ENCODE measurements around the gene FLT3.
A peak's percentile ranks its signal among the peaks of the same experiment; 100 is the strongest.

Gene FLT3

DNA sequence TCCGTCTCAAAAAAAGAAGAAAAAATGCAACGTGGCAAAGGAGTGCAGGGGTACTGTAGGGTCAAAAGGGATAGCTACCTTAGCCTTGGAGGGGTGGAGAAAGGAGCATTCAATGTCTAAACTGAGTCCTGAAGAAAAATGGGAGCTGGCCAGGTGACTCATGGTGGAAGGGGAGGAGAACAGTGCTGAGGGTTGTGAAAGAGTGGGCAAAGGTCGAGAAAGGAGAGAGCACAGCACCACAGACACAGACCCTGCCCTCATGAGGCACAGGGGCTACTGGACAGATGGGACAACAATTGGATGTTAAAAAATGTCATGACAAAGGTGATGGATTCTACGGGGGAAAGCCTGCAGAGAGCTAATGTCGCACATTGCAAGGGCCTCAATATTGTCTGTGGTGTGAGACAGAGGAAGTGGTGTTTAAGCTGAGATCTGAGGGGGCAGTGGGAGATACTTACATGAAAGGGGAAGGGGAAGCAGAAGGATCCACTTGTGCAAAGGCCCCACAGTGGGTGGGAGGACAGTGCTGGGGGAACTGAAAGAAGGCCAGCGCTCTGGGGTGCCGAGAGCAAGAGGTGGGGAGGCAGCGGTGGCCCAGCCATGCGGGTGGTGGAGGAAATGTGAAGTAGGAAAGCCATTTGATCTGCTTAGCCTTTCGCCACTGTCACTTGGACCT, 69.0 kb downstream of the FLT3 start:
- H3K9me3 ChIP-seq (ENCODE audit: control extremely low read depth in 1 of 5, control insufficient read depth in 4 of 5, insufficient read depth in 2 of 5, low read depth in 1 of 5, low read length in 4 of 5) = no peaks in the 10 kb centered on the region
- H3K36me3 ChIP-seq (ENCODE audit: control insufficient read depth in 4 of 4, insufficient read depth in 4 of 4, low read length in 3 of 4) = peaks cover 16 to 80% (median 35%) of the 10 kb centered on the region in 4 experiments
- no peaks in the 10 kb centered on the region for H3K27me3 ChIP-seq (replicated peaks in 2 of 5; ENCODE audit: control insufficient read depth in 4 of 5, insufficient read depth in 5 of 5, low read length in 4 of 5)
- no peak overlapping the region for H3K4me3 ChIP-seq (ENCODE audit: control insufficient read depth in 1 of 7, extremely low read depth in 1 of 7, insufficient read depth in 4 of 7, low read depth in 2 of 7, low read length in 6 of 7)
- H3K4me1 ChIP-seq (ENCODE audit: control extremely low read depth in 1 of 4, control insufficient read depth in 4 of 4, insufficient read depth in 4 of 4, low read length in 3 of 4) = peaks cover 0 to 15% (median 4%) of the 10 kb centered on the region in 4 experiments
- peak in 2 of 3 donors; percentile 75 to 82 for DNase-seq
- H3K27ac ChIP-seq (ENCODE audit: insufficient read depth in 1 of 2, low read depth in 1 of 2, low read length in 2 of 2, poor library complexity in 1 of 2, severe bottlenecking in 2 of 2) = no peak overlapping the region
- ChIA-PET POLR2A (no interaction called here), CTCF (interaction anchor here (1.1 to 2.4 kb wide), 6 partner anchors 10 to 21 kb away, joined by 3 to 11 read pairs (median 4); no protein-coding TSS in a partner anchor)
- WGBS (ENCODE audit: insufficient coverage) = 74% methylated on average over 10 of the region's 10 CpGs

DNA sequence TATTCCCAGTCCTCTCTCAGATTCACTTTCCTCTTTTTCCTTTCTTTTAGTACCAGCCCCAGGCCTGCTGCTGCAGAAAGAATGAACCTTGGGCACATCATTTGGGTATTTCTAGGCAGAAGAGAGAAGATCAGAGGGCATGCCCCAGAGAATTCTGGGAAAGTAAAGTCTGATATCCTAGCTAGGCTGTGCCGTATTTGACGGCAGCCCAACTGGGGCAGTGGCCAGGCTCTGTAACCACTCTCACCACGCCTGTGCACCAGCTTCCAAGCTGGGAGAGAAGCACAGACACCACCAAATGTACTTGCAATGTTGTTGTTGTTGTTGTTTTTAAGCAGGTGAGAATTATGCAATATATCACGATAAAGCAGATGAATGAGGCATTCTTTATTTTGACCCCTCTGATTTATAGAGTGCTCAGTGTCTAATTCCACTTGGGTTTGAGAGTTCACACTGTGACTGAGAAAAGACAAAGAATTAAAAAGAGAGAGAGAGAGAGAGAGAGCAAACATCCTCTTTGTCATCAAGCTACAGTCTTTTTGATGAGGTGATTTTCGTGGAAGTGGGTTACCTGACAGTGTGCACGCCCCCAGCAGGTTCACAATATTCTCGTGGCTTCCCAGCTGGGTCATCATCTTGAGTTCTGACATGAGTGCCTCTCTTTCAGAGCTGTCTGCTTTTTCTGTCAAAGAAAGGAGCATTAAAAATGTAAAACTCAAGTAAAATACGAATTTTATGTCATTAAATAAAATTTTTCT, 72.6 kb downstream of the FLT3 start:
- Histone ChIP-seq H3K36me3 (ENCODE audit: control insufficient read depth in 4 of 4, insufficient read depth in 4 of 4, low read length in 3 of 4) (peaks cover 6 to 74% (median 31%) of the 10 kb centered on the region in 4 experiments), H3K27me3 (replicated peaks in 2 of 5; ENCODE audit: control insufficient read depth in 4 of 5, insufficient read depth in 5 of 5, low read length in 4 of 5) (no peaks in the 10 kb centered on the region), H3K9me3 (ENCODE audit: control extremely low read depth in 1 of 5, control insufficient read depth in 4 of 5, insufficient read depth in 2 of 5, low read depth in 1 of 5, low read length in 4 of 5) (no peaks in the 10 kb centered on the region), H3K4me3 (ENCODE audit: control insufficient read depth in 1 of 7, extremely low read depth in 1 of 7, insufficient read depth in 4 of 7, low read depth in 2 of 7, low read length in 6 of 7) (no peak overlapping the region), H3K27ac (ENCODE audit: insufficient read depth in 1 of 2, low read depth in 1 of 2, low read length in 2 of 2, poor library complexity in 1 of 2, severe bottlenecking in 2 of 2) (no peak overlapping the region), H3K4me1 (ENCODE audit: control extremely low read depth in 1 of 4, control insufficient read depth in 4 of 4, insufficient read depth in 4 of 4, low read length in 3 of 4) (peaks cover 0 to 15% (median 4%) of the 10 kb centered on the region in 4 experiments)
- 92% methylated on average over 5 of the region's 8 CpGs for WGBS (ENCODE audit: insufficient coverage)
- ChIA-PET POLR2A (no interaction called here), CTCF (interaction anchor here (1.1 to 2.5 kb wide), 2 partner anchors 12 to 246 kb away, joined by 3 to 7 read pairs; no protein-coding TSS in a partner anchor)
- no peak for DNase-seq

DNA sequence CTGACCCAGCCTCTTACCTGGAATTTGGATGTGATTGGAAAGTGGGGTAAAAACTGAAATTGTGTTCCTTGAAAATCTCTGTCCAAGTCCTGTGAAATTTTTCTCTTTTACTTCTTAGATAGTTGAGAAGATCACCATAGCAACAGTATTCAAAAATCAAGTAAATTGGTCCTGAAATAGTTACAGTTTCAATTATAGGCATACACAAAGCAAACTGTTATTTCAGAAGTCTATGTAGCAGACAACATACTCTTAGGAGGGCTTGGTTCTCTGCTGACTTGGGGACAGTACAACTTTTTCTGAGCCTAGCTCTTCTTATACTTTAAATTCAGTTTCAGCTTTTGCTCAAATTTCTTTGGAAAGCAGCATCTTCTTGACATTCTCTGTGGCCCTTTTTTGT, 73.3 kb downstream of the FLT3 start:
- Histone ChIP-seq H3K4me1 (ENCODE audit: control extremely low read depth in 1 of 4, control insufficient read depth in 4 of 4, insufficient read depth in 4 of 4, low read length in 3 of 4) (peaks cover 0 to 11% (median 4%) of the 10 kb centered on the region in 4 experiments), H3K4me3 (ENCODE audit: control insufficient read depth in 1 of 7, extremely low read depth in 1 of 7, insufficient read depth in 4 of 7, low read depth in 2 of 7, low read length in 6 of 7) (no peak overlapping the region), H3K27me3 (replicated peaks in 2 of 5; ENCODE audit: control insufficient read depth in 4 of 5, insufficient read depth in 5 of 5, low read length in 4 of 5) (no peaks in the 10 kb centered on the region), H3K36me3 (ENCODE audit: control insufficient read depth in 4 of 4, insufficient read depth in 4 of 4, low read length in 3 of 4) (peaks cover 5 to 74% (median 32%) of the 10 kb centered on the region in 4 experiments), H3K27ac (ENCODE audit: insufficient read depth in 1 of 2, low read depth in 1 of 2, low read length in 2 of 2, poor library complexity in 1 of 2, severe bottlenecking in 2 of 2) (no peak overlapping the region), H3K9me3 (ENCODE audit: control extremely low read depth in 1 of 5, control insufficient read depth in 4 of 5, insufficient read depth in 2 of 5, low read depth in 1 of 5, low read length in 4 of 5) (no peaks in the 10 kb centered on the region)
- POLR2A ChIA-PET = no interaction called here
- no peak for DNase-seq
- CTCF ChIA-PET = interaction anchor here (0.9 kb wide), 1 partner anchor 285 kb away, joined by 3 read pairs; no protein-coding TSS in a partner anchor

DNA sequence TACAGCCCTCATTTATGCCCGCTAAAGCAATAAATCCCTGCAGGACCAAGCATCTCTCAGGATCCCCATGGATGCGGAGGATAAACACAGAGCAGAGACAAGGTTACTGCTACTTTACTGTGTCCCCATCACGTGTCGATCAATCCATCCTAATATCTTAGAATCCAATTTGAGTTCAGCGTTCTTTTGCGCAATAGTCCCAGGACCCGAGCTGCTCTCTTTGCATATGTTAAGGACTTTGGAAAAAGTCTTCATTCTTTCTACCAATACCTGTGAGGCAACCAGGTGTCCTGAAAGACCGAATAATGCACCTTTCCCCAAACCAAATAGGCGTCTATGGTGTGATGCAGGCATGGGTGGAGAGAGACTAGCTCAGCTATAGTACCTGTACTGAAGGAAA, 73.9 kb downstream of the FLT3 start:
- Histone ChIP-seq H3K27me3 (replicated peaks in 2 of 5; ENCODE audit: control insufficient read depth in 4 of 5, insufficient read depth in 5 of 5, low read length in 4 of 5) (no peaks in the 10 kb centered on the region), H3K36me3 (ENCODE audit: control insufficient read depth in 4 of 4, insufficient read depth in 4 of 4, low read length in 3 of 4) (peaks cover 5 to 72% (median 30%) of the 10 kb centered on the region in 4 experiments), H3K4me1 (ENCODE audit: control extremely low read depth in 1 of 4, control insufficient read depth in 4 of 4, insufficient read depth in 4 of 4, low read length in 3 of 4) (peaks cover 0 to 6% (median 3%) of the 10 kb centered on the region in 4 experiments), H3K9me3 (ENCODE audit: control extremely low read depth in 1 of 5, control insufficient read depth in 4 of 5, insufficient read depth in 2 of 5, low read depth in 1 of 5, low read length in 4 of 5) (no peaks in the 10 kb centered on the region), H3K4me3 (ENCODE audit: control insufficient read depth in 1 of 7, extremely low read depth in 1 of 7, insufficient read depth in 4 of 7, low read depth in 2 of 7, low read length in 6 of 7) (no peak overlapping the region), H3K27ac (ENCODE audit: insufficient read depth in 1 of 2, low read depth in 1 of 2, low read length in 2 of 2, poor library complexity in 1 of 2, severe bottlenecking in 2 of 2) (peak overlapping the region in 1 of 2 experiments; percentile 4)
- CTCF ChIA-PET = interaction anchor here (0.9 to 1.7 kb wide), 3 partner anchors 14 to 285 kb away, joined by 3 to 4 read pairs (median 3); no protein-coding TSS in a partner anchor
- 97% methylated on average over 6 of the region's 9 CpGs for WGBS (ENCODE audit: insufficient coverage)
- POLR2A ChIA-PET = no interaction called here
- DNase-seq = no peak

DNA sequence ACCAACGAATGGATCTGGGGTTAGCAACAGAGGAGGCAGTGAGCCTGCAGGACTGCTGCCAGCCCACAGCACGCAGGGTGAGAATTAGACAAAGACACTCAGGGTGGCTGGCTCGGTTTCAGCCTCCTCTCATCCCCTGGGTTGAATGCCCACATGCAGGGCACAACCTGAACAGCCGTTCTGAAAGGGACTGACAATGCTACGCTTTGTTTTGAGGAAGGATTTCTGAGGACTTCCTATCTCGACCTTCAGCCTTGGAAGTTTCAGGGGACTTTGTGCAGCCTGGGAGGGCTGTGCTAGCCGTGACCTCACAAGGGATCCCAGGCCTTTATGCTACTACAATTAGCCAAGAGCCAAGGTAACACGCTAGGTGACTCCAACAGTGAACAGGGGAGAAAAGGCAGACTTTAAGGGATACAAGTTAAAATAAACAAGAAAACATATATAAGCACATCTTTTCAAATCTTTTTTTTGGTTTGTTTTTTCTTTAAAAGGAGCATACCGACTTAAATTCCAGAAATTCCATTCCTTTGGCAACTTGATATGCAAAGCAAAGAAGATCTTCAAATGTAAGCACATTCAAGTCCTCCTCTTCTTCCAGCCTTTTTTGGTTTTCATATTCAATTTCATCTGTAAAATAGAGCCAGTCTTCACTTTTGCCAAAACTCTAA, 77.4 kb downstream of the FLT3 start:
- Histone ChIP-seq H3K9me3 (ENCODE audit: control extremely low read depth in 1 of 5, control insufficient read depth in 4 of 5, insufficient read depth in 2 of 5, low read depth in 1 of 5, low read length in 4 of 5) (no peaks in the 10 kb centered on the region), H3K27ac (ENCODE audit: insufficient read depth in 1 of 2, low read depth in 1 of 2, low read length in 2 of 2, poor library complexity in 1 of 2, severe bottlenecking in 2 of 2) (no peak overlapping the region), H3K36me3 (ENCODE audit: control insufficient read depth in 4 of 4, insufficient read depth in 4 of 4, low read length in 3 of 4) (peaks cover 10 to 85% (median 40%) of the 10 kb centered on the region in 4 experiments), H3K4me1 (ENCODE audit: control extremely low read depth in 1 of 4, control insufficient read depth in 4 of 4, insufficient read depth in 4 of 4, low read length in 3 of 4) (no peaks in the 10 kb centered on the region), H3K4me3 (ENCODE audit: control insufficient read depth in 1 of 7, extremely low read depth in 1 of 7, insufficient read depth in 4 of 7, low read depth in 2 of 7, low read length in 6 of 7) (no peak overlapping the region), H3K27me3 (replicated peaks in 2 of 5; ENCODE audit: control insufficient read depth in 4 of 5, insufficient read depth in 5 of 5, low read length in 4 of 5) (no peaks in the 10 kb centered on the region)
- no peak for DNase-seq
- CTCF ChIA-PET = no interaction called here
- POLR2A ChIA-PET = no interaction called here
- 88% methylated on average over 8 of the region's 9 CpGs for WGBS (ENCODE audit: insufficient coverage)

DNA sequence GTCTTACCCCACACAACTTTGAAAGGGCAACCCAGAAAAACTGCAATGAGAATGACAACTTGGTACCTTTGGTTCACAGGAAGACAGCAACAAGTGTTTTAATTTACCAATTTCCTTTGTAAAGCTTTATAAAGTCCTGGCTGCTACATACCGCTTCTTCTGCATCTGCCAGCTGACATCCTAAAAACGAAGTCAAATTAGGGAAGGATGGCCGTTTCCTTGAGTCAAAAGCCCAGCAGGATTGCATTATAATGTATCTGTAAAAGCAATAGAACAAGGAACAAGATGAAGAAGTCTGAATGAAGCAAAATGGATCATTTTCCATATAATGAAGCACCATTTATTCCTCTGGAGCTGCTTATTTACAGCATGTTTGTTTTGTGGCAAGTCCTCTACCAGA, 86.1 kb downstream of the FLT3 start:
- WGBS (ENCODE audit: insufficient coverage) = no CpG with 5 or more reads among the region's 3 CpGs
- Histone ChIP-seq H3K9me3 (ENCODE audit: control extremely low read depth in 1 of 5, control insufficient read depth in 4 of 5, insufficient read depth in 2 of 5, low read depth in 1 of 5, low read length in 4 of 5) (no peaks in the 10 kb centered on the region), H3K4me3 (ENCODE audit: control insufficient read depth in 1 of 7, extremely low read depth in 1 of 7, insufficient read depth in 4 of 7, low read depth in 2 of 7, low read length in 6 of 7) (no peak overlapping the region), H3K4me1 (ENCODE audit: control extremely low read depth in 1 of 4, control insufficient read depth in 4 of 4, insufficient read depth in 4 of 4, low read length in 3 of 4) (no peaks in the 10 kb centered on the region), H3K27me3 (replicated peaks in 2 of 5; ENCODE audit: control insufficient read depth in 4 of 5, insufficient read depth in 5 of 5, low read length in 4 of 5) (no peaks in the 10 kb centered on the region), H3K36me3 (ENCODE audit: control insufficient read depth in 4 of 4, insufficient read depth in 4 of 4, low read length in 3 of 4) (peaks cover 28 to 78% (median 42%) of the 10 kb centered on the region in 4 experiments), H3K27ac (ENCODE audit: insufficient read depth in 1 of 2, low read depth in 1 of 2, low read length in 2 of 2, poor library complexity in 1 of 2, severe bottlenecking in 2 of 2) (no peak overlapping the region)
- ChIA-PET POLR2A (interaction anchor here (0.6 kb wide), 1 partner anchor 65 kb away, joined by 3 read pairs; no protein-coding TSS in a partner anchor), CTCF (interaction anchor here (0.8 to 1.2 kb wide), 2 partner anchors 16 to 29 kb away, joined by 3 read pairs; no protein-coding TSS in a partner anchor)
- DNase-seq = no peak
